Aorta (tissue), 5 donors: Measurements from ENCODE around the gene PPP1R1B. TPM values are rescaled to one million over a fixed set of nuclear protein-coding genes. Genes with fewer than 3 reads are reported as not detected.
A peak's percentile ranks its signal among the peaks of the same experiment; 100 is the strongest.

Experiments used
- ATAC-seq: fragments of 200-7000 bp; cut with Tn5 transposase; one replicate; pipeline ENCODE4 v1.9.1; 2022; ENCODE audit warnings: moderate library complexity; ENCODE audit not compliant: low FRiP score
- DNase-seq, 2 donors: peaks; one replicate each; pipeline ENCODE4 v3.0.0-alpha.2; 2020
- H3K27ac ChIP-seq, 2 donors: one replicate each; pipeline ENCODE4 v1.5.1; 2013; ENCODE audit warnings: low read length in 2 of 2, mild to moderate bottlenecking in 2 of 2, moderate library complexity in 2 of 2, control low read depth in 1 of 2, inconsistent platforms in 1 of 2, low read depth in 1 of 2
- H3K27me3 ChIP-seq, 2 donors: one replicate each; pipeline ENCODE4 v1.6.1; 2013; ENCODE audit warnings: control low read depth in 1 of 2, low read length in 1 of 2, mild to moderate bottlenecking in 1 of 2, moderate library complexity in 1 of 2; ENCODE audit not compliant: insufficient read depth in 2 of 2, control insufficient read depth in 1 of 2
- H3K36me3 ChIP-seq, 2 donors: one replicate each; pipeline ENCODE4 v1.6.1; 2013; ENCODE audit warnings: control low read depth in 1 of 2, low read length in 1 of 2, mild to moderate bottlenecking in 1 of 2; ENCODE audit not compliant: insufficient read depth in 2 of 2, control insufficient read depth in 1 of 2
- H3K4me1 ChIP-seq, 2 donors: one replicate each; pipeline ENCODE4 v1.6.1; 2013; ENCODE audit warnings: low read length in 2 of 2, control low read depth in 1 of 2, mild to moderate bottlenecking in 1 of 2, moderate library complexity in 1 of 2; ENCODE audit not compliant: insufficient read depth in 2 of 2, control insufficient read depth in 1 of 2
- H3K4me3 ChIP-seq, 2 donors: one replicate each; pipeline ENCODE4 v1.5.1; 2013; ENCODE audit warnings: low read length in 2 of 2, control low read depth in 1 of 2, mild to moderate bottlenecking in 1 of 2
- H3K9me3 ChIP-seq: one replicate; pipeline ENCODE4 v1.6.1; 2013; ENCODE audit warnings: mild to moderate bottlenecking, low read length; ENCODE audit not compliant: control insufficient read depth
- WGBS, 2 donors: extraction: QIAGEN DNeasy Blood & Tissue Kit; methylation state at CpG; one replicate each; pipeline ENCODE4 v1.1.7; 2013; 5-methylcytosine and 5-hydroxymethylcytosine counted together
- intact Hi-C, 2 donors: fragments of 100-400 bp; cut with DNase I; formaldehyde crosslinking; loops; one replicate each; pipeline versions ENCODE4 v1.14.2 to v1.15.0; 2022
- polyA plus RNA-seq, 2 donors: library from polyadenylated mRNA; stranded (reverse); fragments of 200-250 nt; gene quantifications; one replicate each; pipeline ENCODE4 v1.2.3, GENCODE V29; 2013
- total RNA-seq, 2 donors: library from RNA; stranded (reverse); fragmentation: NEBNext Ultra II Directional; extraction: Animal tissue kit (Norgen Biotek cat#: 25700); gene quantifications; one replicate each; pipeline ENCODE4 v1.2.1, GENCODE V29; 2021
- donor health status: healthy with polysubstance abuse.
- donor health status: Bipolar disorder and iron deficiency.
- donor health status: DM: no; HTN: no; CAD: no.
- donor health status: DM: no; HTN: no; CAD: no.
- donor health status: DM: yes; HTN: yes; CAD: no.

PPP1R1B gene
- total and polyA plus RNA-seq, 4 donors: 1.0 to 13.5 (median 2.5) TPM; not detected in 1

DNA sequence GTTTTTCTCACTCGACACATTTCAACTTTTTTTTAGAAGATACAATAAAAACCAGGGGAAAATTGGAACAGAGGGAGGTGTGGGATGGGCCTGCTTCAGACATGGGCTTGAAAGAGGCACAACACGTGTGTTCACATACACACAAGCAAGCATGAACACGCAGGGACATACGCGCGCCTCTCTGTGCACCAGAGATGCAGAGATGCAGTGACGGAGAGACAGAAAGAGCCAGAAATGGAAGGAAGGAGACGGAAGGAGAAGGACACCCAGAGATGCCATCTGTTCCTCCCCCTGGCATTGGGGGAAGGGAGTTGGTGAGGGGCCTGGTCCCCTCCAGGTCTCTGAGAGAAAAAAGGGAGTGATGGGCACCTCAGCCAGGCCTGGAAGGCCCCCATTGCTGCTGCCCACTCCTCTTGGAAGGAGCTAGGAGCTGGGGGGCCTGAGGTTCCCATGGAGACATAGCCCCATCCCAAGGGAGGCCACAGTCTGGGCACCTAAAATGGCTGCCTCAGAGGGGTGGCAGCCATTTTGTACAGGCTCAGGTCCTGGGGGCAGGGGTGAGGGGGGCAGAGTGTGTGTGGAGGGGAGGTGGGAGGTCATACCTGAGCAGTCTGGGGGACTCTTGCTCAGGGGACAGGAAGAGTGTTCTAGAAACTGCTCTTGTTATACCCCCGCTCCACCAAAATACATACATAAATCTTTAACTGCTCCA lies 15.2 kb upstream of the PPP1R1B start:
- Histone ChIP-seq H3K36me3 (no peaks in the 10 kb centered on the region), H3K4me1 (no peaks in the 10 kb centered on the region), H3K27ac (no peak overlapping the region), H3K9me3 (no peaks in the 10 kb centered on the region), H3K27me3 (no peaks in the 10 kb centered on the region), H3K4me3 (no peak overlapping the region)
- ATAC-seq (no peak), DNase-seq (no peak)
- intact Hi-C loops: no loop called here
- WGBS, 2 donors: 88 to 89% methylated on average over 9 of the region's 9 CpGs

DNA sequence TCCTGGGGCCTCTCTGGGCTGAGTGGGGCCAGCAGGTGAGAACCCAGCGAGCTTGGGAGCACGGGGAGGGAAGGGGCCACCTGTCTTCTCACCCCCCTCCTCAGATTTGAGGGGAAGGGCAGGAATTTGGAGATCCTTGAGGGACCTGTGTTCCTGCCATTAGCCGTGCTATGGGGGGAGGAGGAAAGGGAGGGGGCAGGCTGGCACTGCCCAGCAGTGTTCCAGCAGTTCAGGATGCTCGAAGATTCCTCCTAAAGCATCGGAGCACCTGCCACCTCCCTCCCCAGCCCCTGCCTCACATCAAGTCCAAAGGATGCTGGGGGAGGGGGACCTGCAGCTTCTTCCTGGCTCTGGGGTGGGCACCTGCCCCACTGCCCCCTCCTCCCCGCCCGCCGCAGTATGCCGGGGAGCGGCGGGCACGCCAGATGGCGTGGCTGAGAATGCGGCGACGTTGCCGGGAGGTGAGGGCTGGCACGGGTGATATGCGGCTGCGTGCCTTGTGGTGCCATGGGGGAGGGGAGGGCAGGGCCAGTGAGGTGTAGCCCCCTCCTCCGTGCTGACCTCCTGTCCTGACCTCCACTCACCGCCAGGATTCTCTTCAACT lies 14.4 kb upstream of the PPP1R1B start:
- DNase-seq: no peak
- no peaks in the 10 kb centered on the region for H3K4me1 ChIP-seq
- H3K27me3 ChIP-seq: no peaks in the 10 kb centered on the region
- intact Hi-C loops: no loop called here
- no peak overlapping the region for H3K4me3 ChIP-seq
- H3K9me3 ChIP-seq: no peaks in the 10 kb centered on the region
- ATAC-seq: no peak
- 73 to 77% methylated on average over 20 to 22 of the region's 22 CpGs for WGBS, 2 donors
- no peak overlapping the region for H3K27ac ChIP-seq
- no peaks in the 10 kb centered on the region for H3K36me3 ChIP-seq

DNA sequence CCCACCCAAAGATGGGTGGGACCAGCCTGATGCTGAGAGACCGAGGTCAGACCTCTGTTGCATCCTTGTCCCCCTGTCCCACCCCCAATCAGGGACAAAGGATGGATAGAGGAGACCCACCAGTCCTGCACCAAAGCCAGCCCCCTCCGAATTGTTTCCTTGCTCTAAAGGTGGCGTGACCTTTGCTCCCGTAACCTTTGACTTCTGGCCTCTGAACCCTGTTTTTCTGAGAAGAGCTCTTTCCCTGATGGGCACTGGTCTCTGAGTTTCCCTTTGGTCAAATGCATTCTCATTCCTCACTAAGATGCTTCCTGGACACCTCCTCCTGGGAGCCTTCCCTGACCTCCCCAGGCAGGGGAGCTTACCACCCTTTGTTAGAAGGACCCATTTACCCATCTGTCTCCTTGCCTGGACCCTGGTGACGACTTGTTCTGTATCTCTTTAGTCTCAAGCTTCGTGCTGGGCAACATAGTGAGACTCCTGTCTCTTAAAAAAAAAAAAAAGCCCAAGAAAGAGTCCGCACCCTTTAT lies 13.8 kb upstream of the PPP1R1B start:
- intact Hi-C loops: no loop called here
- H3K27ac ChIP-seq: no peak overlapping the region
- no peak for ATAC-seq
- no peaks in the 10 kb centered on the region for H3K9me3 ChIP-seq
- DNase-seq: no peak
- H3K27me3 ChIP-seq: no peaks in the 10 kb centered on the region
- H3K4me1 ChIP-seq: no peaks in the 10 kb centered on the region
- no peak overlapping the region for H3K4me3 ChIP-seq
- 71 to 73% methylated on average over 7 of the region's 7 CpGs for WGBS, 2 donors
- H3K36me3 ChIP-seq: no peaks in the 10 kb centered on the region

DNA sequence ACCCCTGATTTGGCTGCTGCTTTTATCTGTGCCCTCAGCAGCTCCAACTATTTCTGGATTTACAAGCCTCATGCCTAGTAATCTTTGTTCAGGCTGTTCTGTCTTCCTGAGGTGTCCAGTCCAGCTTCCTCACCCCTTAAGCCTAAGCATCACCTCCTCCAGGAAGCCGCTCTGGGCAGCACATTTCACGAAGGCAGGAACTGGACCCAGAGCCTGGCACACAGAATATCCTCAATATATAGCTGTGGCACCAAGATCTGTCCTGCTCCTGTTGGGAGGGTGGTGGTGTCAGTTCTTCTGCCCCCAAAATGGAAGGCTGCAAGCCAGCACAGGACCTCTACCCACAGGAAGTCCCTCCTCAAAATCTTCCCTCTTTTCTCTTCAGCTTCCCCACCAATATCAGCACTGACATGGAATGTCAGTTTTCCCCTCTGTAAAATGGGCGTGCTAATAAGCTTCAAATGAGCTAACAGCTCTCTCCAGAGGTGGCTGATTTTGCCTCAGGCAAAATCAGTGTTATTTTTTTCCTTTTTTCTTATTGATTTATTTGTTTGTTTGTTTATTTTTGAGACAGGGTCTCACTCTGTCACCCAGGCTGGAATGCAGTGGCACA lies 12.1 kb upstream of the PPP1R1B start:
- Histone ChIP-seq H3K4me3 (no peak overlapping the region), H3K27ac (no peak overlapping the region), H3K9me3 (no peaks in the 10 kb centered on the region), H3K27me3 (no peaks in the 10 kb centered on the region), H3K36me3 (no peaks in the 10 kb centered on the region), H3K4me1 (no peaks in the 10 kb centered on the region)
- intact Hi-C loops: no loop called here
- ATAC-seq: no peak
- WGBS, 2 donors: 95% methylated on average over 3 of the region's 3 CpGs
- DNase-seq: no peak

DNA sequence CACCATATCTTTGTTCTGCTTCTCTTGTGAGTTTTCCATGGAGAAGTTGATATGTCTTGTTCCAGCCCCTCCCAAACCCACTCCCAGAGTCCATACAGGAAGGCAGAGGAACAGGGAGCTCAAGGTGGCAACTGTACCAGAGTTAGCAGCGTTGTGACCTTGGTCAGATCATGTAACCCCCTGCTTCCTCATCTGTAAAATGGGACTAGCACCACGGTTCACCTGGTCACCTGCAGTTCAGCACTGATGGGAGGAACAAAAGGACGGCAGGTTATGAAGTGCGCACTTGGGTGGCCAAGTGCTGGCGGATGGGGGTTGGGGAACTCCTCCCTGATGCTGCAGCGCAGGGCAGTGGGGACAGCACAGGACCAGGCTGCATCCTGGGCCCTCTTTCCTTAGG lies 11.3 kb upstream of the PPP1R1B start:
- no peak overlapping the region for H3K4me3 ChIP-seq
- 64 to 67% methylated on average over 6 of the region's 6 CpGs for WGBS, 2 donors
- intact Hi-C loops: no loop called here
- no peaks in the 10 kb centered on the region for H3K9me3 ChIP-seq
- no peaks in the 10 kb centered on the region for H3K27me3 ChIP-seq
- H3K4me1 ChIP-seq: no peaks in the 10 kb centered on the region
- H3K36me3 ChIP-seq: no peaks in the 10 kb centered on the region
- ATAC-seq (no peak), DNase-seq (no peak)
- no peak overlapping the region for H3K27ac ChIP-seq

DNA sequence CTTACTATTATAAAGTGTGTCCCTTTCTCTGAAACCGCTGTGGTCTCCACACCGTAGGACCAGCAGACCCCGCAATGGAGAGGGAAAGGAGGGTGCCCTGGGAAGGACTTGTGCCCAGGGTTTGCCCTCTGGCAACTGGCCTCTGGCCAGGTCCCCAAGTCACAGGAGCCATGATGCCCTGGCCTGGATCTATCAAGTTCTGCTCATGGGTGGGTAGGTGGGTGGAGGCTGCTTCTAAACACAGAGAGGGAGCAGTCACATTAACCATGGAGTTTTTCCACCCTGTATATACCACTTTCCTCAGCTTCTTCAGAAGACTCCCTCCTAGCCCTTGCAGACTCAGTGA lies 9.7 kb upstream of the PPP1R1B start:
- no peaks in the 10 kb centered on the region for H3K36me3 ChIP-seq
- H3K27ac ChIP-seq: no peak overlapping the region
- no peak for ATAC-seq
- no peak for DNase-seq
- H3K27me3 ChIP-seq: no peaks in the 10 kb centered on the region
- no peaks in the 10 kb centered on the region for H3K9me3 ChIP-seq
- WGBS, 2 donors: 91 to 97% methylated on average over 3 of the region's 3 CpGs
- no peak overlapping the region for H3K4me3 ChIP-seq
- intact Hi-C loops: no loop called here
- no peaks in the 10 kb centered on the region for H3K4me1 ChIP-seq

DNA sequence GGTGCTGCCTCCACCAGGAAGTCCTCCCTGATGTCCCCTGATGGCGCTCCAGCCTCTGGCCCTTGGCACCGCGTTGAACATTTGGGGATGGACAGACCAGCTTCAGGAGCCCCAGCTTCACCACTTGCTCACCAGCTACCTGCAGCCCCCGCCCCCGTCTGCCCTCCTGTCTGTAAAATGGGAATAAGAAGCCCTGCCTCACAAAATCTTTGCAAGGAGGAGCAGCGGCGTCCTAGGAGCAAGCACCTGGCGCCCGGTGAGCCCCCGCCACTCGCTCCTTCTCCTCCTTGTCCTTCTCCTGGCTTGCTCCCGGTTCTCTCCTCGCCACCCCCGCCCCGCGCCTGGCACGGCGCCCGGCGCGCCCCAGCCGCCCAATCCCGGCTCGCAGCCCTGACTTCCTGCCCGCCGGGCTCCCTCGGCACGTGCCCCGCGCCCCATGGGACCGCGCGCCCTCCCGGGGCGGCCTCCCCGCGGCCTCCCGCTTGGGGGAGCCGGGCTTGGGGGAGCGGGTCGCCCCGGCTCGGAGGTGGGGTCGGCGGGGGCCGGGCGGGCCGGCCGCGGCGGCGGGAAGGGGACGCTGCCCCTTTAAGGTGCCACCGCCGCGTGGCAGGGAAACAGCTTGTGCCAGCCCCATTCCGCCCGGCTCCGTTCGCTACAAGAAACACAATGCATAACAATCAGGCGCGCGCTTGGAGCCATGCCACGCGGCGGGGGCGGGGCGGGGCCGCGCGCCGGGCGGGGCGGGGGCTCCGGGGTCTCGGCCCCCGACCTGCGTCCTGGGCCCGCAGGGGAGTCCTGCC lies 9.1 kb upstream of the PPP1R1B start:
- no peaks in the 10 kb centered on the region for H3K27me3 ChIP-seq
- ATAC-seq (no peak), DNase-seq (peak; percentile 85 to 87)
- no peaks in the 10 kb centered on the region for H3K4me1 ChIP-seq
- no peaks in the 10 kb centered on the region for H3K9me3 ChIP-seq
- intact Hi-C loops: loop anchor here in 1 of 2 donors (1.0 kb wide), 1 partner anchor 137 kb away; no protein-coding TSS in a partner anchor
- H3K27ac ChIP-seq: no peak overlapping the region
- H3K36me3 ChIP-seq: no peaks in the 10 kb centered on the region
- H3K4me3 ChIP-seq: peak overlapping the region; percentile 68 to 85
- WGBS, 2 donors: 2% methylated on average over 48 to 79 of the region's 79 CpGs

DNA sequence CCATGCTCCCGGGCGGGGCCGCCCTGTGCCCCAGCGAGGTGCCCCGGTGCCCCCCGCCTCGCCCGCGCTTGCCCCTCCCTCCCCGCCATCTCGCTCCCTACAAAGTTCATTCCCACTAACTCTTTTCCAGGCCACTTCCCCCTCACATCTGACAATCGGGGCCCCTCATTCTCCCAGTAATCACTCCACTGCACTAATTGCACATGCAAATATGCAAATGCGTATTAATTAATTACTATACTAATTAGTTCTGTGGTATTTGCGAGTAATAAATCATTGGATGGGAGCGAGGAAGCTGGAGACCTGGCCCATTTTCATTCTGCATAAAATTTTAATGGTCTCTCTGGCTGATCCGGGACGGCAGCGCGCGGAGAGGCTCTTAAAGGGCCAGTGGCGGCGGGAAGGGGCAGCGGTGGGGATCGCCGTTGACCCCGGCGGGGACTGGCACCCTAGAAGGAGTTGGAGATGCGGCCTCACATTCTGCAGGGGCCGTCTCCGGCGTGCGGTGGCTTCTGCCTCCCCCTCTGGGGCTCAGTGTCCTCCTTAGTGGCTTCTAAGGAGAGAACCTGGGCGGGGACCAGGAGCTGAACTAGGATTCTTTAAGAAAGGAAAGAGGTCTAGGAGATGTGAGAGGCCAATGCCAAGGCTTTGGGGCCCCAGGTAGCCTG lies 8.4 kb upstream of the PPP1R1B start:
- WGBS, 2 donors: 3% methylated on average over 25 to 33 of the region's 33 CpGs
- no peak for ATAC-seq
- Histone ChIP-seq H3K27ac (no peak overlapping the region), H3K4me1 (no peaks in the 10 kb centered on the region), H3K9me3 (no peaks in the 10 kb centered on the region), H3K4me3 (peak overlapping the region; percentile 68 to 85), H3K27me3 (no peaks in the 10 kb centered on the region), H3K36me3 (no peaks in the 10 kb centered on the region)
- DNase-seq: no peak
- intact Hi-C loops: loop anchor here in 1 of 2 donors (1.0 kb wide), 1 partner anchor 136 kb away; no protein-coding TSS in a partner anchor
